HG03139 (cell line): ENCODE measurements around the gene PSMD13.
"Not testable (repeated sequence)": the region's sequence is repeated elsewhere in the genome, so short reads cannot be mapped to it uniquely, and the experiment has no call there.

Experiments
- ATAC-seq: cut with Tn5 transposase; IDR thresholded peaks from one replicate; pipeline ENCODE4 v1.9.1; 2021; ENCODE audit not compliant: unreplicated experiment

Gene PSMD13

GRCh38 chr11:236774-237767 is at the start of gene PSMD13:
TSS of gene PSMD13 (plus strand) at chr11:236976. CDS start at chr11:237050, 74 bp downstream.
- peak; percentile 65 for ATAC-seq

- not testable (repeated sequence) for ATAC-seq
Measured at GRCh38 chr11:189200-189783, 47.5 kb upstream of the PSMD13 start.

DNA sequence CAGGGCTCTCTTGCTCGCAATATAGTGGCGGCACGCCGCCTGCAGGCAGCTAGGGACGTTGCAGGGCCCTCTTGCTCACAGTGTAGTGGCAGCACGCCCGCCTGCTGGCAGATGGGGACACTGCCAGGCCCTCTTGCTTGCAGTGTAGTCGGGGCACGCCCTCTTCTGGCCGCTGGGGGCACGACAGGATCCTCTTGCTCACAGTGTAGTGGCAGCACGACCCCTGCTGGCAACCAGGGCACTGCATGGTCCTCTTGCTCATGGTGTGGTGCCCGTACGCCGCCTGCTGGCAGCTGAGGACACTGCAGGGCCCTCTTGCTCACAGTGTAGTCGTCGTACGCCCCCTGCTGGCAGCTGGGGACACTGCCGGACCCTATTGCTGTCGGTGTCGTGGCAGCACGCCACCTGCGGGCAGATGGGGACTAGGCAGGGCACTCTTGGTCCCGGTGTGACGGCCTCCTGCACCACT is 46.9 kb upstream of the PSMD13 start:
- peak; percentile 68 for ATAC-seq

DNA sequence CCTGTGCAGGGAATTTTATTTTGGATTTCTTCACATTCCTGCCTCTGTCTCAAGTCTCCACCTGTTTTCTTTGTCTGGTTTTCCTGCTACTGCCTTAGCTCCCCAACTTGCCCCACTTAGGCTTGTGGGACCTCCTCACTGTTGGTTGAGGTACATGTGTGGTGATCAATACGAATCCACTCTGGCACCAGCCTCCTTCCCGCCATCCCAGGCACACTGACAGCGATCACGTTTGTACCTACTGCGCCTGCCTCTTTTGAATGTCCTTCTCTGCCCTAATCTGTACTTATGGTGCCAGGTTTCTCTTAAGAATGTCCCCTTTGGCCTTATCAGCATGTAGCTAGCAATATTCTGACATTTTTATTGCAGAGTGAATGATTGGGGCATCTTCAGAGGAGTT is 46.2 kb upstream of the PSMD13 start:
- ATAC-seq, result not testable (repeated sequence)

- not testable (repeated sequence) for ATAC-seq
Measured at GRCh38 chr11:191490-192478, 45.0 kb upstream of the PSMD13 start.

DNA sequence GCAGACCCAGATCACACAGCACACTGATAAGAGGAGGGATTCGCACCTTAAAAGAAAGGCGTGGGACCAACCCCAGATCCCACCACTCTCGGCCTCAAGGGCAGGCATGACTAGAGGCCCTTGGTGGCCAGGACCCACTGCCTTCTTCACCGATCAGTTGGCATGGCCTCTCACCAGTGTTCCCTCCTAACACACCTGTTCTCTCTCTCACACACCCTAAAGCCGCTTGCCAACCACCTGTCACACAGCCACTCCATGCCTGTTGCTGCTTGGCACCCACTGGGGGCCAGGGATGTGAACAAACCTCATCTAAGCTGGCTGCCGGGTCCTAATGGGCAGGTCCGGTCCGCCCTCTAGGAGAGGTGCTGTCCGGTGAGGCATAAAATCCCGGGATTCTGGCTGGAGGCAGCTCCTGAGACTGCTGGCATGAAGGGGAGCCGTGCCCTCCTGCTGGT is 44.1 kb upstream of the PSMD13 start, which contains the start of gene SCGB1C1:
SCGB1C1 (plus strand) TSS at position 405 of the 455 bp plus-strand sequence; CDS start at position 427, 22 bp downstream.
- ATAC-seq, result not testable (repeated sequence)

DNA sequence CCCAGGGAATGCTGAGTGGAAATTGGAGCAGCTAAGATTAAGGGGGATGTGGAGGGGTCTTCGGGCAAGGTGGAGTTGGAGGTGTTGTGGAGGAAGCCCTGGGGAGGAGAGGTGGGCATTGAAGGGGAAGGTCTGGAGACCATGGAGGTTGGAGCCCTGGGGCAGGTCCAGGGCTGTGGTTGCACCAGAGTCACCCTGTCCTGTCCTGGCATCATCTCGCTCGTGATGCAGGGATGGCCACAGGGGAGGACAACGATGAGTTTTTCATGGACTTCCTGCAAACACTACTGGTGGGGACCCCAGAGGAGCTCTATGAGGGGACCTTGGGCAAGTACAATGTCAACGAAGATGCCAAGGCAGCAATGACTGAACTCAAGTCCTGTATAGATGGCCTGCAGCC is 43.3 kb upstream of the PSMD13 start:
- ATAC-seq, result not testable (repeated sequence)

- ATAC-seq, result no peak
Measured at GRCh38 chr11:196786-197731, 39.7 kb upstream of the PSMD13 start.

- ATAC-seq, result no peak
Measured at GRCh38 chr11:197741-198235, 39.0 kb upstream of the PSMD13 start.

- ATAC-seq, result no peak
Measured at GRCh38 chr11:198236-198806, 38.5 kb upstream of the PSMD13 start.

GRCh38 chr11:199004-199581 is 37.7 kb upstream of the PSMD13 start:
- no peak for ATAC-seq

DNA sequence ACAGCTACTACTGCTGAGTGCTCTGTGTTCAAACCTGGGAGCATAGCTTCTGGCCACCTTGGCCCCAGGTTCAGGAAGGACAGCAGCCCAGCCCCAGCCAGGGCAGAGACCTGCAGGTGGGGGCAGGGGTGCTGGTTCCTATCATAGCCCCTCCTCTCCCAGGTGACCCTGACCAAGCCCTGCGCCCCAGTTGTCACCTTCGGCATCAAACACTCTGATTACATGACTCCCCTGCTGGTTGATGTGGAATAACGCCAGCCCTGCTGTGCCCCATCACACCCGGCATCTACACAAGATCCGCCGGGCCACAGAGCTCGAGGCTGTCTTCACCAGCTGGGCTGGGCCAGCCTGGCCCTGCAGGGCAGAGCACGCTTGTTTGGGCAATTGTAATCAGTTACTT is 37.0 kb upstream of the PSMD13 start:
- no peak for ATAC-seq

DNA sequence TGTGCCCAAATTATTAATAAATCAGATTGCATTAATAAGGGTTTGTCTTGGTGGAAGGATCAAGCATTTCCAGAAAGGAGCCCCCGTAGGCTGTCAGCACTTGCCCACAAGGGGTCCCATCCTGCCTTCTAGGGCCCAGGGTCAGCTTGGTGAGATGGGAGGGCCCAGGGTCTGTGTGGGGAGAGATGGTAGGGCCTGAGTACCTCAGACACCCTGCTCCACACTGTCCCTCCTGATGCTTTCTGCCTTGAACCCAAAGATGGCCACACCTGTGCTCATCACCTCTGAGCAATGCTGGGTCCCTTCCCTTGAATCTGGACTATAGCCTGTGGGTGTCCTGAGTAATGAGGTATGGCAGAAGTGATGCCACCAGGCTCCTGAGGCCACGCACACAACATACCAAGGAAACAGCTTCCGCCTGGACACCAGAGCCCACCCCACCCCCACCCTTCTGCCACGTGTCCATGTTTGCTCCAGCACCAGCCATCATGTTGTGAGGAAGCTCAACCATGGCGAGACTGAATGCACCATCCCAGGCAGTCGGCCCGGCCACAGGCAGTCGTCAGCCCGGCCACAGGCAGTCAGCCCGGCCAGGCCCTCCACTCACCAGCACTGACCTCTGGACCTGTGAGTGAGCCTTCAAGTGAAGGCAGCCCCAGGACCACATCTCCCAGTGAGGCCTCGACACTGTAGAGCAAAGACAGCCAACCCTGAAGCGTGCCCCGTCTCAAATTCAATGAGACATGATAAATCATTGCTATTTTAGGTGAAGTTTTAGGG is 36.4 kb upstream of the PSMD13 start:
- no peak for ATAC-seq

GRCh38 chr11:201966-202365 is 34.8 kb upstream of the PSMD13 start:
- ATAC-seq, result no peak

GRCh38 chr11:202490-202889 is 34.3 kb upstream of the PSMD13 start:
- no peak for ATAC-seq

GRCh38 chr11:203056-203944 is 33.5 kb upstream of the PSMD13 start:
- ATAC-seq, result no peak
